GM21717 (cell line): ENCODE results near the gene AURKAIP1.

Source experiments
- ATAC-seq: cut with Tn5 transposase; IDR thresholded peaks from one replicate; pipeline ENCODE4 v1.9.1; 2021; ENCODE audit warnings: mild to moderate bottlenecking, moderate library complexity; ENCODE audit not compliant: unreplicated experiment

AURKAIP1 gene

DNA sequence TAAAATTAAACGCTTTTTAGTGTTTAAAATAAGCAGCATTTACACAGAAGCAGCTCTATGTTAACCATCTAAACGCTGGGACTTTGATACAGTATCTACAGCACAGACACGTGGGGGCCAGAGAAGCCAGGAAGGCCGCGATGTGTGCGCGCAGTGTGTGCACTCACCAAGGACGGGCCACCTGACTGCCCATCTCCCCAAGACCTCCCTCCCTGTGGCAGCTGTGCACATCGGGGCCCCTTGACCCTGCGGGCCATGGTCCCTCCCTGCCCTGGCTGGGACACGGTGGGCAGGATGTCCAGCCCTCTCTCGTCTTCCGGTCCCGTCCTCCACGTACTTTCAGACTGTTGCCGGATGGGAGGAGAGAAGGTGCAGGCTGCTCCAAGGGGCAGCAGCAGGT, 39.7 kb downstream of the AURKAIP1 start:
- no peak for ATAC-seq

DNA sequence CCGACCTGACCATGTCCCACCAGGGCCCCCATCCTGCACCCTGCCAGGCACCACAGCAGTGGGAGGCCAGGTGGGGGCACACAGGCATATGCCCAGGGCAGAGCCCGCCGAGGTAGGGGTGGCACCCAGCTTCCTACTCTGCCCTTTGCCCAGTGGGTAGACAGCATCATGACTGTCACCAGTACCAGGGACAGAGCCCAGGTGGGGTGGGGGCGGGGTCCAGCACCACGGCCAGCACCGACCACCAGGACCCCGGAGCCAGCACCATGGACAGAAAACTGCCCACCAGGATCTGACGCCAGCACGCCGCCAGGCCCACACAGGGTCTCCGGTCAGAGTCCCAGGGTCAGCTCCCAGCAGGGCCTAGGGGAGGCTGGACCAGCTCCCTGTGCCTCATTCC, 40.2 kb downstream of the AURKAIP1 start:
- no peak for ATAC-seq

- ATAC-seq: no peak
These were observed 41.3 kb downstream of the AURKAIP1 start for GRCh38 chr1:1333551-1334241.

DNA sequence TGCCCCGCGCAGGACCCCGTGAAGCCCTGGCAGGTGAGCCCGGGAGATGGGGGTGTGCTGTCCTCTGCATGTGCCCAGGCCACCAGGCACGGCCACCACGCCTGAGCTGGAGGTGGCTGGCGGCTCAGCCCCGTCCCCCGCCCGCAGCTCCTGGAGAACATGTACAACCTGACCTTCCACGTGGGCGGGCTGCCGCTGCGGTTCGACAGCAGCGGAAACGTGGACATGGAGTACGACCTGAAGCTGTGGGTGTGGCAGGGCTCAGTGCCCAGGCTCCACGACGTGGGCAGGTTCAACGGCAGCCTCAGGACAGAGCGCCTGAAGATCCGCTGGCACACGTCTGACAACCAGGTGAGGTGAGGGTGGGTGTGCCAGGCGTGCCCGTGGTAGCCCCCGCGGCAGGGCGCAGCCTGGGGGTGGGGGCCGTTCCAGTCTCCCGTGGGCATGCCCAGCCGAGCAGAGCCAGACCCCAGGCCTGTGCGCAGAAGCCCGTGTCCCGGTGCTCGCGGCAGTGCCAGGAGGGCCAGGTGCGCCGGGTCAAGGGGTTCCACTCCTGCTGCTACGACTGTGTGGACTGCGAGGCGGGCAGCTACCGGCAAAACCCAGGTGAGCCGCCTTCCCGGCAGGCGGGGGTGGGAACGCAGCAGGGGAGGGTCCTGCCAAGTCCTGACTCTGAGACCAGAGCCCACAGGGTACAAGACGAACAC, 42.1 kb downstream of the AURKAIP1 start:
- ATAC-seq: no peak

- ATAC-seq: no peak
These were observed 42.8 kb downstream of the AURKAIP1 start for GRCh38 chr1:1332031-1332755.

DNA sequence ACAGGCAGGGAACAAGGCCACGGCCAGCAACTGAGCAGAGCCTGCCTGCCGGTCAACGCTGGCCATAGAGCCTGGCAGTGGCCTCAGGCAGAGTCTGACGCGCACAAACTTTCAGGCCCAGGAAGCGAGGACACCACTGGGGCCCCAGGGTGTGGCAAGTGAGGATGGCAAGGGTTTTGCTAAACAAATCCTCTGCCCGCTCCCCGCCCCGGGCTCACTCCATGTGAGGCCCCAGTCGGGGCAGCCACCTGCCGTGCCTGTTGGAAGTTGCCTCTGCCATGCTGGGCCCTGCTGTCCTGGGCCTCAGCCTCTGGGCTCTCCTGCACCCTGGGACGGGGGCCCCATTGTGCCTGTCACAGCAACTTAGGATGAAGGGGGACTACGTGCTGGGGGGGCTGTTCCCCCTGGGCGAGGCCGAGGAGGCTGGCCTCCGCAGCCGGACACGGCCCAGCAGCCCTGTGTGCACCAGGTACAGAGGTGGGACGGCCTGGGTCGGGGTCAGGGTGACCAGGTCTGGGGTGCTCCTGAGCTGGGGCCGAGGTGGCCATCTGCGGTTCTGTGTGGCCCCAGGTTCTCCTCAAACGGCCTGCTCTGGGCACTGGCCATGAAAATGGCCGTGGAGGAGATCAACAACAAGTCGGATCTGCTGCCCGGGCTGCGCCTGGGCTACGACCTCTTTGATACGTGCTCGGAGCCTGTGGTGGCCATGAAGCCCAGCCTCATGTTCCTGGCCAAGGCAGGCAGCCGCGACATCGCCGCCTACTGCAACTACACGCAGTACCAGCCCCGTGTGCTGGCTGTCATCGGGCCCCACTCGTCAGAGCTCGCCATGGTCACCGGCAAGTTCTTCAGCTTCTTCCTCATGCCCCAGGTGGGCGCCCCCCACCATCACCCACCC, 43.7 kb downstream of the AURKAIP1 start, which contains the start of gene TAS1R3:
Gene TAS1R3 (plus strand): TSS at position 213 of the 898 bp plus-strand sequence. CDS start 66 bp downstream, at position 279.
- ATAC-seq: no peak

- ATAC-seq: no peak
These were observed 44.5 kb downstream of the AURKAIP1 start for GRCh38 chr1:1330366-1331067.

GRCh38 chr1:1329304-1330210, 45.5 kb downstream of the AURKAIP1 start:
- no peak for ATAC-seq

- ATAC-seq: no peak
These were observed 46.8 kb downstream of the AURKAIP1 start for GRCh38 chr1:1328254-1328653.

GRCh38 chr1:1327291-1327690, 47.7 kb downstream of the AURKAIP1 start:
- ATAC-seq: no peak

GRCh38 chr1:1326075-1326605, 48.9 kb downstream of the AURKAIP1 start:
- ATAC-seq: no peak

DNA sequence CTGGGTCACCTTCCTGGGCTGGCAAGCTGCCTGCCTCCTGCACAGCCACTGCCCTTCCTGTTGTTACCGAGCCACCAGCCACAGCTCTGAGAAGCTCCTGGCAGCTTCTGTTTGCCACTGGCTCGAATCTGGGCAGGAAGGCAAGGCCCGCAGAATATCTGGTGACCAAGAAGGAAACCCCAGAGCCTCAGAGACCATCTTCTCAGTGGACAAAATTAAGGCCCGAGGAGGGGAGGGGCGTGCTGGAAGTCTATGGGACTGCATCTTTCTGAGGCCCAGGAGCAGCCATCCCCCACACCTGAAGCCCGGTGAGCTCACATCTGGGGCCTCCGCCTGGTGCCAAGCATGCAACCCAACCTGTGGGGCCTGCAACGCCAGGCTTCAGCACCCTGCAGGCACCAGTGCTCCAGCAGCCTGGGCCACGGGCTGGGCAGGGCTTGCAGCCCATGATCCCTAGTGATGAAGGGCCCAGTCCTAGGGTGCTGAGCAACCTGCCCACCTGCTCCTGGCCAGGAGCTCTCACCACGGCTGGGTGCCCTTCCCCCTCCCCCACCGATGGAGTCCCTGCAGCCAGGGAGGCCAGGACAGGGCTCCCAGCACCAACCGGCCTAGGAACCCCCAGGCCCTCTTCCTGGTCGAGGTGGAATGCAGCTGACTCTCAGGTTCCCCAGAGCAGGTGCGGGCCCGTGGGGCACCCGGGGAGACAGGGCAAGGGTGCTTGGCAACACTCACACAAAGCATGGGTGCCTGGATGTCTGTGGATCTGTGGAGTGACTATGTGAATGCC, 49.5 kb downstream of the AURKAIP1 start:
- no peak for ATAC-seq

DNA sequence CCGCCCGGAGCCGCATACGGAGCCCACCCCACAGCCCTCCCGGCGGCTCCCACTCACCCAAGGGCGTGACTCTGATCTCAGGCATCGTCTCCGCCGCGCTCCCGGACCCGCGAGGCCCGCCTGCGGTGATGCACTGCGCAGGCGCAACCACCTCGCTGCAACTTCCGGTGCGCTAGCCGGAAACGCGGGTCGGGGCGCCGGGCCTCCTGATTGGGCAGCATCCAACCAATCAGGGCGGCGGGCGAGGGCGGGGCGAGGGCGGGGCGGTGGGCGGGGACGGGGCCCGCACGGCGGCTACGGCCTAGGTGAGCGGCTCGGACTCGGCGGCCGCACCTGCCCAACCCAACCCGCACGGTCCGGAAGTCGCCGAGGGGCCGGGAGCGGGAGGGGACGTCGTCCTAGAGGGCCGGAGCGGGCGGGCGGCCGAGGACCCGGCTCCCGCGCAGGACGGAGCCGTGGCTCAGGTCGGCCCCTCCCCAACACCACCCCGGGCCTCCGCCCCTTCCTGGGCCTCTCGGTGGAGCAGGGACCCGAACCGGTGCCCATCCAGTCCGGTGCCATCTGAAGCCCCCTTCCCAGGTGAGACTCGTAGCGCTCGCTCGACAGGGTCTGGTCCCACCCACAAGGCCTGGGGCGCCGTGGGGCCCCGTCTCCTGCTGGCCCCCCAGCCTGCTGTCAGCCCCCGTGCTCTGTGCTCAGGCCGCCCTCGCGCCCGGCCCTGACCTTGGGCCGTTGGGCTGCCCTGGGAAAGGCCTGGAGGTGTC, 50.3 kb downstream of the AURKAIP1 start, which contains the start of the genes CPTP and INTS11:
Gene CPTP (plus strand): TSS at position 279 of the 764 bp plus-strand sequence. CDS start 2,109 bp downstream, outside the sequence.
Gene INTS11 (minus strand): TSS at position 137 of the 764 bp plus-strand sequence. CDS start 52 bp downstream, at position 85.
- ATAC-seq: peak; percentile 54

GRCh38 chr1:1324084-1324523, 50.9 kb downstream of the AURKAIP1 start:
- ATAC-seq: peak; percentile 8
